IMR-90 (cell line): ENCODE results near the gene SLC6A9. TPM values are rescaled to one million over a fixed set of nuclear protein-coding genes. Genes with fewer than 3 reads are reported as not detected.

Experiments
- ATAC-seq: fragments of 200-7000 bp; cut with Tn5 transposase; 2 replicates; pipeline ENCODE4 v1.9.1; 2020; ENCODE audit warnings: low read depth, mild to moderate bottlenecking, moderate library complexity
- BruUV-seq: library from RNA; stranded (reverse); fragments of 400-500 nt; replicated peaks from 2 replicates; lab custom pipeline; 2021; lab: Mats Ljungman, UMichigan
- CTCF ChIA-PET: fragments of 300-600 bp; formaldehyde crosslinking; extraction: SDS; loops from one replicate; lab custom pipeline; 2021; ENCODE audit warnings: antibody characterized with exemption; lab: Yijun Ruan, JAX
- POLR2A ChIA-PET: fragments of 300-600 bp; sonication (Branson Sonifier 250); formaldehyde crosslinking; loops from one replicate; lab custom pipeline; 2022; ENCODE audit warnings: antibody characterized with exemption; ENCODE audit not compliant: unreplicated experiment; lab: Charles Lee
- DNase-seq: peaks from one replicate; pipeline ENCODE4 v3.0.0; 2013
- H2AFZ ChIP-seq: replicated peaks from 2 replicates; pipeline ENCODE3; 2013; ENCODE audit warnings: low read length, mild to moderate bottlenecking; ENCODE audit not compliant: poor library complexity
- H2AK5ac ChIP-seq: 2 replicates; pipeline ENCODE4 v1.6.1; 2013; ENCODE audit warnings: low read depth, low read length, inconsistent platforms
- H2AK9ac ChIP-seq: replicated peaks from 2 replicates; pipeline ENCODE3; 2013; ENCODE audit warnings: mild to moderate bottlenecking, low read depth, low read length, moderate library complexity; ENCODE audit not compliant: poor library complexity
- H2BK120ac ChIP-seq: 2 replicates; pipeline ENCODE4 v1.6.1; 2013; ENCODE audit warnings: low read depth, low read length, inconsistent platforms
- H2BK15ac ChIP-seq: 3 replicates; pipeline ENCODE4 v1.6.1; 2013; ENCODE audit warnings: low read depth, low read length, inconsistent platforms
- H2BK20ac ChIP-seq: 2 replicates; pipeline ENCODE4 v1.6.1; 2013; ENCODE audit warnings: low read depth, mild to moderate bottlenecking, inconsistent platforms, low read length, moderate library complexity
- H2BK5ac ChIP-seq: 2 replicates; pipeline ENCODE4 v1.6.1; 2013; ENCODE audit warnings: mild to moderate bottlenecking, low read depth, low read length, inconsistent platforms; ENCODE audit not compliant: poor library complexity, severe bottlenecking
- H3K14ac ChIP-seq: replicated peaks from 2 replicates; pipeline ENCODE4 v1.6.1; 2013; ENCODE audit warnings: low read depth, low read length, inconsistent platforms
- H3K18ac ChIP-seq: 2 replicates; pipeline ENCODE4 v1.6.1; 2013; ENCODE audit warnings: low read depth, low read length, control low read depth
- H3K23ac ChIP-seq: 2 replicates; pipeline ENCODE4 v1.6.1; 2013; ENCODE audit warnings: low read depth, low read length, inconsistent platforms
- H3K27ac ChIP-seq: 2 replicates; pipeline ENCODE4 v1.5.1; 2013; ENCODE audit warnings: mild to moderate bottlenecking, control low read depth, low read length; ENCODE audit not compliant: insufficient read depth
- H3K27me3 ChIP-seq: 2 replicates; pipeline ENCODE4 v1.6.1; 2013; ENCODE audit warnings: low read length; ENCODE audit not compliant: control insufficient read depth, insufficient read depth
- H3K36me3 ChIP-seq: 2 replicates; pipeline ENCODE4 v1.6.1; 2013; ENCODE audit warnings: low read length, mixed read lengths; ENCODE audit not compliant: control insufficient read depth, insufficient read depth
- H3K4ac ChIP-seq: 2 replicates; pipeline ENCODE4 v1.6.1; 2013; ENCODE audit warnings: low read depth, low read length, inconsistent platforms
- H3K4me1 ChIP-seq: 2 replicates; pipeline ENCODE4 v1.6.1; 2013; ENCODE audit warnings: low read length, mixed read lengths; ENCODE audit not compliant: control insufficient read depth, insufficient read depth
- H3K4me2 ChIP-seq: 2 replicates; pipeline ENCODE4 v1.6.1; 2013; ENCODE audit warnings: low read depth, mild to moderate bottlenecking, control low read depth, low read length, moderate library complexity
- H3K4me3 ChIP-seq: 2 replicates; pipeline ENCODE4 v1.5.1; 2013; ENCODE audit warnings: low read depth, mild to moderate bottlenecking, control low read depth, low read length, moderate library complexity; ENCODE audit not compliant: insufficient read depth
- H3K56ac ChIP-seq: 2 replicates; pipeline ENCODE4 v1.6.1; 2013; ENCODE audit warnings: low read length, inconsistent platforms; ENCODE audit not compliant: insufficient read depth; ENCODE audit errors: extremely low read depth
- H3K79me1 ChIP-seq, 2 experiments: 2 replicates each; pipeline ENCODE4 v1.6.1; 2013; ENCODE audit warnings: low read length in 2 of 2, inconsistent platforms in 1 of 2, low read depth in 1 of 2
- H3K9ac ChIP-seq: 2 replicates; pipeline ENCODE4 v1.6.1; 2013; ENCODE audit warnings: low read depth, low read length, control low read depth
- H3K9me1 ChIP-seq: 2 replicates; pipeline ENCODE4 v1.6.1; 2013; ENCODE audit warnings: low read length, inconsistent platforms; ENCODE audit not compliant: insufficient read depth
- H3K9me3 ChIP-seq: 2 replicates; pipeline ENCODE4 v1.6.1; 2013; ENCODE audit warnings: low read length; ENCODE audit not compliant: control insufficient read depth, insufficient read depth
- H4K20me1 ChIP-seq: 2 replicates; pipeline ENCODE4 v1.6.1; 2013; ENCODE audit warnings: low read length, inconsistent platforms; ENCODE audit not compliant: insufficient read depth
- H4K5ac ChIP-seq: 2 replicates; pipeline ENCODE4 v1.6.1; 2013; ENCODE audit warnings: mild to moderate bottlenecking, low read depth, low read length, control low read depth
- H4K8ac ChIP-seq, 2 experiments: 2 replicates each; pipeline ENCODE4 v1.6.1; 2013; ENCODE audit warnings: low read depth in 2 of 2, low read length in 2 of 2, control low read depth in 1 of 2, inconsistent platforms in 1 of 2
- H4K91ac ChIP-seq: 2 replicates; pipeline ENCODE4 v1.6.1; 2013; ENCODE audit warnings: low read depth, low read length, inconsistent platforms; ENCODE audit not compliant: insufficient read depth
- BHLHE40 ChIP-seq: fragments of 150-350 bp; IDR thresholded peaks from 2 replicates; pipeline ENCODE4 v1.6.1; 2016; ENCODE audit warnings: mild to moderate bottlenecking, low read depth, low read length
- CEBPB ChIP-seq: IDR thresholded peaks from 2 replicates; pipeline ENCODE4 v1.6.1; 2012; ENCODE audit warnings: low read depth, low read length, improper control_type of control experiment
- CHD1 ChIP-seq: IDR thresholded peaks from 2 replicates; pipeline ENCODE4 v1.6.1; 2012; ENCODE audit warnings: low read depth, low read length, improper control_type of control experiment
- FOS ChIP-seq: fragments of 150-350 bp; IDR thresholded peaks from 2 replicates; pipeline ENCODE4 v1.6.1; 2016; ENCODE audit warnings: low read depth, low read length
- MAFK ChIP-seq: IDR thresholded peaks from 2 replicates; pipeline ENCODE4 v1.6.1; 2012; ENCODE audit warnings: low read depth, low read length, improper control_type of control experiment
- MAZ ChIP-seq: IDR thresholded peaks from 2 replicates; pipeline ENCODE4 v1.6.1; 2012; ENCODE audit warnings: low read depth, mild to moderate bottlenecking, low read length, improper control_type of control experiment, moderate library complexity, borderline replicate concordance
- MXI1 ChIP-seq: IDR thresholded peaks from 2 replicates; pipeline ENCODE4 v1.6.1; 2012; ENCODE audit warnings: low read depth, mild to moderate bottlenecking, low read length, moderate library complexity, borderline replicate concordance
- NFE2L2 ChIP-seq: fragments of 150-350 bp; IDR thresholded peaks from 2 replicates; pipeline ENCODE4 v1.6.1; 2016; ENCODE audit warnings: low read depth, mild to moderate bottlenecking, low read length
- POLR2A ChIP-seq: IDR thresholded peaks from 2 replicates; pipeline ENCODE4 v1.6.1; 2012; ENCODE audit warnings: mild to moderate bottlenecking, low read depth, low read length
- RAD21 ChIP-seq: IDR thresholded peaks from 2 replicates; pipeline ENCODE4 v1.6.1; 2012; ENCODE audit warnings: low read length, improper control_type of control experiment
- RCOR1 ChIP-seq: IDR thresholded peaks from 2 replicates; pipeline ENCODE4 v1.6.1; 2012; ENCODE audit warnings: mild to moderate bottlenecking, low read length, improper control_type of control experiment; ENCODE audit not compliant: insufficient replicate concordance
- RFX5 ChIP-seq: IDR thresholded peaks from 2 replicates; pipeline ENCODE4 v1.8.0; 2012; ENCODE audit warnings: low read depth, mild to moderate bottlenecking, low read length, moderate library complexity
- SMC3 ChIP-seq: fragments of 150-350 bp; IDR thresholded peaks from 2 replicates; pipeline ENCODE4 v1.6.1; 2016; ENCODE audit warnings: low read depth, mild to moderate bottlenecking, antibody characterized with exemption, low read length, moderate library complexity
- WGBS, 2 experiments: methylation state at CpG; one replicate each; pipeline versions ENCODE4 v1.1.5 to v1.1.7; 2013; ENCODE audit warnings: missing lambda C conversion rate in 2 of 2; ENCODE audit not compliant: insufficient read length in 1 of 2; ENCODE audit errors: extremely low coverage in 2 of 2; 5-methylcytosine and 5-hydroxymethylcytosine counted together
- dilution Hi-C: fragments of 300-500 bp; cut with HindIII; formaldehyde crosslinking; loops from one replicate; pipeline ENCODE4 v1.14.3; 2018; ENCODE audit warnings: low sequenced_read_pairs; ENCODE audit not compliant: unreplicated experiment
- in situ Hi-C: fragments of 300-500 bp; cut with MboI; formaldehyde crosslinking; loops from 3 replicates; pipeline ENCODE4 v1.14.3; 2019; ENCODE audit warnings: low sequenced_read_pairs, inconsistent platforms, mixed read lengths
- intact Hi-C: fragments of 100-400 bp; cut with micrococcal nuclease; formaldehyde crosslinking; loops from 2 replicates; pipeline ENCODE4 v1.10.0; 2022
- polyA plus RNA-seq, 3 experiments: library from polyadenylated mRNA; depleted of rRNA; stranded (reverse); fragments of >200 nt; gene quantifications; 2 replicates each; pipeline ENCODE4 v1.2.3, GENCODE V29; 2012; ENCODE audit warnings: low replicate concordance in 1 of 3
- total RNA-seq: library from RNA; depleted of rRNA; stranded (reverse); fragments of >200 nt; gene quantifications from 2 replicates; pipeline ENCODE4 v1.2.3, GENCODE V29; 2012
- TF ChIP-seq, protein P1 (sequence below): fragments of 150-350 bp; IDR thresholded peaks from 2 replicates; pipeline ENCODE4 v1.6.1; 2016; ENCODE audit warnings: low read depth, mild to moderate bottlenecking, low read length, moderate library complexity, borderline replicate concordance
- TF ChIP-seq, protein P2 (sequence below): fragments of 150-350 bp; IDR thresholded peaks from 2 replicates; pipeline ENCODE4 v1.6.1; 2017; ENCODE audit warnings: mild to moderate bottlenecking, antibody characterized with exemption, low read length, low read depth
- TF ChIP-seq, protein P3 (sequence below): conservative IDR thresholded peaks from 2 replicates; pipeline ENCODE4 v1.5.1; 2012; ENCODE audit warnings: mild to moderate bottlenecking, low read depth, low read length, improper control_type of control experiment

Gene SLC6A9
- total and polyA plus RNA-seq, 2 of the 4 experiments (the other 2 are of a cell fraction), result 2.0 to 6.6 TPM

DNA sequence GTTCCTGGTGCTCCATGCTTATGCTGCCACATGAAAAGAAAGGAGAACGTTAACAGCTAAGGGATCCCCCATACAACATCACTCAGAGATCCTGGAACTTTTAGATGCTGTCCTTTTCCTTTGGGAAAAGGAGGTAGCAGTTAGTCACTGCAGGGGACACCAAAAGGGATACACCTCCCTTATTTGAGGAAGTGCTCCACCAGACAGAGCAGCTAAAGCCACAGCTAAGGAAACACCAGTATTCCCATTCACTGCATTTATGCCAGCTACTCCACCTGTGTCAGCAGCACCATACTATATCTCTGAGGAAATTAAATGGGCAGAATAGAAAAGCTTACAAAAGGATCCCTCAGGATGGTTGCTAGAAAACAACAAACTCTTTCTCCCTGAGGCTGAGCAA lies 26.0 kb upstream of the SLC6A9 start:
- no peak overlapping the region for H2BK15ac ChIP-seq
- H2AK5ac ChIP-seq, result no peak overlapping the region
- no peak overlapping the region for H3K18ac ChIP-seq
- H3K4me1 ChIP-seq, result 0 out of 2 replicates have a peak, but pooled peaks cover 1% of the 10 kb centered on the region
- no peak overlapping the region for H3K4ac ChIP-seq
- H3K36me3 ChIP-seq, result no peaks in the 10 kb centered on the region
- H3K79me1 ChIP-seq, result no peaks in the 10 kb centered on the region; a peak in 1 of 4 replicates
- no peak overlapping the region for H3K4me2 ChIP-seq
- H2BK5ac ChIP-seq, result no peak overlapping the region
- no peak overlapping the region for H2BK20ac ChIP-seq
- no peak overlapping the region for H2AFZ ChIP-seq
- H3K4me3 ChIP-seq, result no peak overlapping the region
- H3K9me1 ChIP-seq, result no peaks in the 10 kb centered on the region
- TF ChIP-seq RAD21 (no peak), RFX5 (no peak), NFE2L2 (no peak), CHD1 (no peak), SMC3 (no peak), FOS (no peak), CEBPB (no peak), RCOR1 (no peak), MAFK (no peak), BHLHE40 (no peak), MAZ (no peak), MXI1 (no peak), POLR2A (no peak)
- TF ChIP-seq, protein P1, sequence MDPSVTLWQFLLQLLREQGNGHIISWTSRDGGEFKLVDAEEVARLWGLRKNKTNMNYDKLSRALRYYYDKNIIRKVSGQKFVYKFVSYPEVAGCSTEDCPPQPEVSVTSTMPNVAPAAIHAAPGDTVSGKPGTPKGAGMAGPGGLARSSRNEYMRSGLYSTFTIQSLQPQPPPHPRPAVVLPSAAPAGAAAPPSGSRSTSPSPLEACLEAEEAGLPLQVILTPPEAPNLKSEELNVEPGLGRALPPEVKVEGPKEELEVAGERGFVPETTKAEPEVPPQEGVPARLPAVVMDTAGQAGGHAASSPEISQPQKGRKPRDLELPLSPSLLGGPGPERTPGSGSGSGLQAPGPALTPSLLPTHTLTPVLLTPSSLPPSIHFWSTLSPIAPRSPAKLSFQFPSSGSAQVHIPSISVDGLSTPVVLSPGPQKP, result no peak
- TF ChIP-seq, protein P2, sequence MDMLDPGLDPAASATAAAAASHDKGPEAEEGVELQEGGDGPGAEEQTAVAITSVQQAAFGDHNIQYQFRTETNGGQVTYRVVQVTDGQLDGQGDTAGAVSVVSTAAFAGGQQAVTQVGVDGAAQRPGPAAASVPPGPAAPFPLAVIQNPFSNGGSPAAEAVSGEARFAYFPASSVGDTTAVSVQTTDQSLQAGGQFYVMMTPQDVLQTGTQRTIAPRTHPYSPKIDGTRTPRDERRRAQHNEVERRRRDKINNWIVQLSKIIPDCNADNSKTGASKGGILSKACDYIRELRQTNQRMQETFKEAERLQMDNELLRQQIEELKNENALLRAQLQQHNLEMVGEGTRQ, result no peak
- TF ChIP-seq, protein P3, sequence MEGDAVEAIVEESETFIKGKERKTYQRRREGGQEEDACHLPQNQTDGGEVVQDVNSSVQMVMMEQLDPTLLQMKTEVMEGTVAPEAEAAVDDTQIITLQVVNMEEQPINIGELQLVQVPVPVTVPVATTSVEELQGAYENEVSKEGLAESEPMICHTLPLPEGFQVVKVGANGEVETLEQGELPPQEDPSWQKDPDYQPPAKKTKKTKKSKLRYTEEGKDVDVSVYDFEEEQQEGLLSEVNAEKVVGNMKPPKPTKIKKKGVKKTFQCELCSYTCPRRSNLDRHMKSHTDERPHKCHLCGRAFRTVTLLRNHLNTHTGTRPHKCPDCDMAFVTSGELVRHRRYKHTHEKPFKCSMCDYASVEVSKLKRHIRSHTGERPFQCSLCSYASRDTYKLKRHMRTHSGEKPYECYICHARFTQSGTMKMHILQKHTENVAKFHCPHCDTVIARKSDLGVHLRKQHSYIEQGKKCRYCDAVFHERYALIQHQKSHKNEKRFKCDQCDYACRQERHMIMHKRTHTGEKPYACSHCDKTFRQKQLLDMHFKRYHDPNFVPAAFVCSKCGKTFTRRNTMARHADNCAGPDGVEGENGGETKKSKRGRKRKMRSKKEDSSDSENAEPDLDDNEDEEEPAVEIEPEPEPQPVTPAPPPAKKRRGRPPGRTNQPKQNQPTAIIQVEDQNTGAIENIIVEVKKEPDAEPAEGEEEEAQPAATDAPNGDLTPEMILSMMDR, result no peak
- H2AK9ac ChIP-seq, result no peak overlapping the region
- no peak overlapping the region for H3K9ac ChIP-seq
- H2BK120ac ChIP-seq, result no peak overlapping the region
- no peak overlapping the region for H3K23ac ChIP-seq
- no peak overlapping the region for H3K27ac ChIP-seq
- in situ Hi-C loops (no loop called here), intact Hi-C loops (no loop called here), dilution Hi-C loops (no loop called here)
- no peaks in the 10 kb centered on the region for H3K9me3 ChIP-seq
- ChIA-PET CTCF (interaction anchor here (1.3 kb wide), 1 partner anchor 9 kb away, joined by 4 read pairs; no protein-coding TSS in a partner anchor), POLR2A (no interaction called here)
- ATAC-seq (no peak), DNase-seq (no peak)
- H3K14ac ChIP-seq, result no peak overlapping the region
- BruUV-seq, result no TSS peak
- no CpG with 5 or more reads among the region's 1 CpG for WGBS, 2 experiments
- H4K8ac ChIP-seq, result no peak overlapping the region
- H4K20me1 ChIP-seq, result no peaks in the 10 kb centered on the region
- no peak overlapping the region for H3K56ac ChIP-seq
- H3K27me3 ChIP-seq, result no peaks in the 10 kb centered on the region
- H4K5ac ChIP-seq, result no peak overlapping the region
- no peak overlapping the region for H4K91ac ChIP-seq
